HK-2 (cell line): ENCODE results near the gene SPPL2A.
"Not testable (repeated sequence)": the region's sequence is repeated elsewhere in the genome, so short reads cannot be mapped to it uniquely, and the experiment has no call there.

Experiments
- DNase-seq: peaks from one replicate; pipeline ENCODE4 v3.0.0-alpha.2; 2018; ENCODE audit not compliant: unreplicated experiment

Gene SPPL2A

DNA sequence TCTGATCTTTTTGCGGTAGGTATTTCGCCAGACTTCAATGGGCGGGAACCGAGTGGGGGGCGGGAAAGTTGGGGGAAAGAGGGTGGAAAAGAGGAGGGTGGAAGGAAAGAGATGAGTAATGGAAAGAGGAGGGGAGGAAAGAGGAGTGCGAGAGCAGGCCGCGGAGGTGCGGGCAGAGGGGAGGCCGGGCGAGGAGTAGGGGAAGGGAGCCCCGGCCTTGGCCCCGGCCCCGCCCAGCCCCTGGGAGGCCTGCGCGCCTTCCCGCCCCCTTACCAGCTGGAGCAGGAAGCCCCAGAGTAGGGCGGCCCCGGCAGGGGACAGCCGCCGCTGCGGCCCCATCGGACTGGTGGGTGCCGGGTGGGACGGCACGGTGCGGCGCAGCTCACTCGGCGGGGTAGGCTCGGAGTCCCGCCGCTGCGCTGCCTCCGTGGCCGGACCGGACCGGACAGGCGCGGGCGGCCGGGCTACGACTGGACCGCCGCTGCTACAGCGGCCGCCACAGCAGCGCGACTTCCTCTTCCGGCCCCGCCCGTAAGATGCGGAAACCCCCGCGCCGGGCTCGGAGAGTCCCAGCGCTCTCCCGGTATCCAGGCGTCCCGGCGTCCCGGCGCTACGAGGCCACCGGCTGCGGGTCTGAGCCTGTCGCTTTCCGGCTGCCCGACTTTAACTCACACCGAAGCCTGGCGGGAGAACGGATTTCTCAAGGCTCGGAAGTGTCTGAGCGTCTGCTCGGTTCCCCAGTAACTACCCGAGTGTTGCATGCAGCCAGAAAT is at the start of gene SPPL2A:
SPPL2A (minus strand) TSS at position 512 of the 773 bp plus-strand sequence; CDS start at position 339, 173 bp downstream.
- peak; percentile 82 for DNase-seq

GRCh38 chr15:50814634-50815033 is 49.1 kb upstream of the SPPL2A start:
- DNase-seq: no peak

DNA sequence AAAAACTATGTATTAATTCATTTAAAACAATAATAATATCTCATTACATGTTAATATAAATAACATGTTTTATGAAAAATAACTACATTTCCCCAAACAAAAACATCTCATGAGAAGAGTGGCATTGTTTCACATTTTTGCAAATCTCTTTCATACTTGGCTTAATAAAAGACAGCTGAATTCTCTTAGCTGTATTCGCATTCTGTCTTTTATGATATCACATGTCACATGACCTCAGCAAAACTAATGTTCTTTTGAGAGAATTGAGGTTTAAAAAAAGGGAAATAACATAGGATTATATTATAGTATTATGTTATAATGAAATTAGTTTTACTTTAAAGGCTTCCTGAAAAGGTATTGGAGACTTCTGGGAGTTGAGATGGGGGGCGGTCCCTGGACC is 48.4 kb upstream of the SPPL2A start:
- DNase-seq: no peak

DNA sequence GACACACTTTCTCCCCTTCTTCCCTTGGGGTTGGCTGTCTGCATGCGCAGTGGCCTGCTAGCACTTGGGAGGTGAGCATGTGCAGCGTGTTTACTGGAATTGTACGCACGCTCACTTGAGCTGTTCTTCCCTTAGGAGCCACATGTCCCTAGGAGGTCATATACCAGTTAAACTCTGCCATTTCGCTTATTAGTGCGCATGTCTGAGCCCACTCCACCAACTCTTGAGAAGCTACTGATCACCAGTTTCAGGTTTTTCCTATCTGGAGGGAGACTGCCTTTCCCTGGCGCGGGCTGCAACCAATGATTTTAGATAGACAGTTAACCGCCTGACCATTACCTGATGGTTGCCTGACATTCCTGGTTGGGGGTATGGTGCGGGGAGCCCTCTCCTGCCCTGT is 47.6 kb upstream of the SPPL2A start:
- no peak for DNase-seq

- not testable (repeated sequence) for DNase-seq
Measured at GRCh38 chr15:50812181-50812506, 46.6 kb upstream of the SPPL2A start.

GRCh38 chr15:50811461-50812180 is 46.1 kb upstream of the SPPL2A start:
- DNase-seq: not testable (repeated sequence)

GRCh38 chr15:50810128-50810527 is 44.6 kb upstream of the SPPL2A start:
- DNase-seq: no peak

GRCh38 chr15:50808728-50809127 is 43.2 kb upstream of the SPPL2A start:
- DNase-seq: no peak

DNA sequence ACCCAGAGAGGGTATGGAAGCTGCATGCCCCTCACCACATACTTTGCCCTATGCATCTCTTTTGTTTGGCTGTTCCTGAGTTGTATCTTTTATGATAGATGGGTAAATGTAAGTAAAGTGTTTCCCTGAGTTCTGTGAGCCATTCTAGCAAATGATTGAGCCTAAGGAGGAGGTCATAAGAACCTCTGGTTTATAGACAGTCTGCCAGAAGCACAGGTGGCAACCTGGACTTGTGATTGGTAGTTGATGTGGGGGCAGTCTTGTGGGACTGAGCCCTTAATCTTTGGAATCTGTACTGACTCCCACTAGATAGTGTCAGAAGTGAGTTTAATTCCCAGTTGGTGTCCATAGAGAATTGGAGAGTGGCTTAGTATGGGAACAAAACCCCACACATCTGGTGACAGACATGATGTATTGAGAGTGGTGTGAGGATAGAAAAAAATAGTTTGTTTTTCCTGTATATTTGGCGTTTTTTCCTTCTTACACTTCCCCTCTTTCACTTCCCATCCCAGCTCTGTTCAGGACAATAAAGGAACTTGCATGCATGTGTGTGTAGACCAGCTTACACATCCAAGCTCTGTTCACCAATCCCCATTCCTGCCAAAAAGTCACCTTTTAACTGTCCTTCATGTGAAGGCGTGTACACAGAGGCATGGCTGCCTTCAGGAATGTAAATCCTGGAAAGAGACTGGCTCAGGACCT is 38.1 kb upstream of the SPPL2A start:
- no peak for DNase-seq

- DNase-seq: no peak
Measured at GRCh38 chr15:50800715-50801114, 35.2 kb upstream of the SPPL2A start.

DNA sequence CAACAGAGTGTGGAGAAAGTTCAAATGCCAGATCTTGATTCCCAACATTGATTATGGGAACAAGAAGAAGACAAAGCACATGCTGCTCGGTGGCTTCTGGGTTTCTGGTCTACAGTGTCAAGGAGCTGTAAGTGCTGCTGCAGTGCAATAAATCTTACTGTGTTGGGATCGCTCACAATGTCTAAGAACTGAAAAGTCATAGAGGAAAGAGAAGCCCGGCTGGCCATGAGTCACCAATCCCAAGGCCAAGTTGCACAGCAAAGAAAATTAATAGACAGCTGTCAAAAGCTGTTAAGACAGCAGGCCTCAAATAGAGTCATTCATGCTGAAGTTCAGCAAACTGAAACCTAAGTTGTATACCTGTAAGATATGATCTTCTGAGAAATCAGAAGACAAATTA is 33.2 kb upstream of the SPPL2A start:
- peak; percentile 2 for DNase-seq

GRCh38 chr15:50797926-50798325 is 32.4 kb upstream of the SPPL2A start:
- DNase-seq: no peak

DNA sequence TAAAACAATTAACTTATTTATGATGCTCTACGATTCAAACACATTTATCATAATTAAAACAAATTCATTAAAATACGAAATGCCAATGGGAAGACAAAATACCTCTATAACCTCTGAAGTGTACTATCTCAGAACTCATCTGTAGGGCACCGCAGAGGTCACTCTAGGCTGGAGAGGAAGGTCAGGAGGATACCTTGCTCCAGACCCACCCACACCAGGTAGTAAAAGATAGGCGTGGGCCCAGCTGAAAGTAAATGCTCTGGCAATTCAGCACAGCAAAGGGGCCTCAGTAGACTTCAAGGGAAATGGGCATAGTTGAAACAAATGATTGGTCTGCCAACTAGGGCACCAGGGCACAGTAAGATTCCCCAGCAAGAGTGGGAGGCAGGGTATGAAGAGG is 26.0 kb upstream of the SPPL2A start:
- DNase-seq: no peak

- DNase-seq: no peak
Measured at GRCh38 chr15:50790778-50791453, 25.4 kb upstream of the SPPL2A start.

- DNase-seq: no peak
Measured at GRCh38 chr15:50786871-50787270, 21.4 kb upstream of the SPPL2A start.

- DNase-seq: no peak
Measured at GRCh38 chr15:50786438-50786837, 20.9 kb upstream of the SPPL2A start.

- no peak for DNase-seq
Measured at GRCh38 chr15:50783895-50784294, 18.4 kb upstream of the SPPL2A start.

GRCh38 chr15:50783411-50783810 is 17.9 kb upstream of the SPPL2A start:
- DNase-seq: no peak

- no peak for DNase-seq
Measured at GRCh38 chr15:50778086-50778485, 12.6 kb upstream of the SPPL2A start.

GRCh38 chr15:50777042-50777441 is 11.5 kb upstream of the SPPL2A start:
- DNase-seq: no peak

DNA sequence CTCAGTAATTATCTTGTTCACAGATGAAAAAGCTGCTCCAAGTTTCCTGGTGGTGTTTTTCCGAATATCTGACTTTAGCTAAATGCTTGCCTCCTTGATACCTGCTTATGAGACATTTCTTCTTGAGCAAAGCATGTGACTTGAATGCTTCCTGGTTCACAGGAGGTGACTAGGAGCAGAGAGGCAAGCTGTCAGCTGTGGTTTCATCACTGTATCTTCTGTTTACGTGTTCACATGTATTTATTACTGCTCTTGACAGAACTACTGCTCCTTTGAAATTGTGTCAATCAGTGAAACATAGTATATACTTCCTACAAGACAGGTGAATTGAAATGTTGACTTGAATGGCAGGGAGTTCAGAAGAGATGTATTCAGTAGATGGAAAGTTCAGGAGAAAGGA is 8.9 kb upstream of the SPPL2A start:
- DNase-seq: no peak

DNA sequence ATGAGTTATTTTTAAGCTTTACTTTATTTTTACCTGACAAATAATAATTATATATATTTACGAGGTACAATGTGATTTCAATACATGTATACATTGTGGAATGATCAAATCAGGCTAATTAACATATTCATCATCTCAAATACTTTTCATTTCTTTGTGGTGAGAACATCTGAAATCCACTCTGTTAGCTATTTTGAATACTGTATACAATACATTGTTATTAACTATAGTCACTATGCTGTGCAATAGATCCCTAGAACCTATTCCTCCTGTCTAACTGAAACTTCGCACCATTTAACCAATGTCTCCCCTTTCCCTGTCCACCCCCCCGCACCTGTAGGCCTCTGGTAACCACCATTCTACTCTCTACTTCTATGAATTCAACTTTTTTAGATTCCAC is 7.9 kb upstream of the SPPL2A start:
- no peak for DNase-seq
